H1 (cell line): Measurements from ENCODE around the gene ARHGAP10. TPM values are rescaled to one million over a fixed set of nuclear protein-coding genes. Genes with fewer than 3 reads are reported as not detected.

Source experiments
- CTCF ChIA-PET: fragments of 300-600 bp; sonication (Branson Sonifier 250); formaldehyde crosslinking; loops from one replicate; lab custom pipeline; 2021; ENCODE audit not compliant: partially characterized antibody; lab: Charles Lee
- POLR2A ChIA-PET: fragments of 300-600 bp; sonication (Branson Sonifier 250); formaldehyde crosslinking; loops from one replicate; lab custom pipeline; 2021; ENCODE audit warnings: inconsistent platforms; ENCODE audit not compliant: partially characterized antibody; lab: Charles Lee
- DNase-seq, 2 experiments: peaks; one replicate each; pipeline versions ENCODE4 v3.0.0 to v3.0.0-alpha.2; 2010 to 2022; ENCODE audit warnings: low spot score in 2 of 2, low read depth in 1 of 2, mixed read lengths in 1 of 2
- FAIRE-seq: peaks from 2 replicates; lab custom pipeline; 2011; peaks lifted over from hg19 to GRCh38; lab: Jason Lieb, UNC
- H2AFZ ChIP-seq: 2 replicates; pipeline ENCODE4 v1.8.1; 2012; ENCODE audit warnings: low read length, inconsistent platforms
- H2AK5ac ChIP-seq: 2 replicates; pipeline ENCODE4 v1.6.1; 2013; ENCODE audit warnings: low read depth, low read length
- H2BK120ac ChIP-seq: replicated peaks from 2 replicates; pipeline ENCODE3; 2013; ENCODE audit warnings: low read depth, low read length, inconsistent platforms
- H2BK12ac ChIP-seq: 2 replicates; pipeline ENCODE4 v1.6.1; 2013; ENCODE audit warnings: low read depth, low read length
- H2BK15ac ChIP-seq: 2 replicates; pipeline ENCODE4 v1.6.1; 2013; ENCODE audit warnings: low read length
- H2BK20ac ChIP-seq: 2 replicates; pipeline ENCODE4 v1.6.1; 2013; ENCODE audit warnings: low read length
- H2BK5ac ChIP-seq: 2 replicates; pipeline ENCODE4 v1.6.1; 2013; ENCODE audit warnings: low read depth, low read length
- H3K14ac ChIP-seq: 2 replicates; pipeline ENCODE4 v1.6.1; 2013; ENCODE audit warnings: inconsistent platforms; ENCODE audit not compliant: insufficient read length
- H3K18ac ChIP-seq: 2 replicates; pipeline ENCODE4 v1.6.1; 2013; ENCODE audit warnings: low read length; ENCODE audit errors: extremely low read depth
- H3K23ac ChIP-seq: 2 replicates; pipeline ENCODE4 v1.6.1; 2013; ENCODE audit warnings: inconsistent platforms; ENCODE audit not compliant: insufficient read length
- H3K23me2 ChIP-seq: 2 replicates; pipeline ENCODE4 v1.6.1; 2013; ENCODE audit warnings: low read depth, low read length
- H3K27ac ChIP-seq: 2 replicates; pipeline ENCODE4 v1.6.1; 2011; ENCODE audit warnings: low read depth, low read length, inconsistent platforms
- H3K27me3 ChIP-seq, 4 experiments: replicated peaks in 1 of 4; 1 replicate in 1 of 4; 2 replicates in 3 of 4; pipeline versions ENCODE4 v1.6.1 to v1.8.1; 2011 to 2013; ENCODE audit warnings: low read length in 3 of 4, mild to moderate bottlenecking in 3 of 4, inconsistent platforms in 2 of 4, mixed read lengths in 2 of 4, moderate library complexity in 1 of 4; ENCODE audit not compliant: control insufficient read depth in 3 of 4, insufficient read depth in 3 of 4; ENCODE audit errors: extremely low read depth in 1 of 4
- H3K36me3 ChIP-seq, 4 experiments: 2 replicates each; pipeline versions ENCODE4 v1.6.1 to v1.8.1; 2011 to 2013; ENCODE audit warnings: mild to moderate bottlenecking in 4 of 4, low read length in 3 of 4, moderate library complexity in 2 of 4, control low read depth in 1 of 4, inconsistent platforms in 1 of 4; ENCODE audit not compliant: insufficient read depth in 4 of 4, control insufficient read depth in 2 of 4
- H3K4ac ChIP-seq: replicated peaks from 2 replicates; pipeline ENCODE3; 2013; ENCODE audit warnings: low read length, low read depth, mixed read lengths, inconsistent platforms; ENCODE audit not compliant: insufficient read length
- H3K4me1 ChIP-seq, 4 experiments: replicated peaks in 1 of 4; 1 replicate in 1 of 4; 2 replicates in 3 of 4; pipeline versions ENCODE4 v1.6.1 to v1.8.1; 2011 to 2013; ENCODE audit warnings: low read length in 3 of 4, inconsistent platforms in 2 of 4, mixed read lengths in 1 of 4; ENCODE audit not compliant: insufficient read depth in 4 of 4, control insufficient read depth in 3 of 4
- H3K4me2 ChIP-seq, 2 experiments: 2 replicates each; pipeline versions ENCODE4 v1.6.1 to v1.8.1; 2011 to 2013; ENCODE audit warnings: low read depth in 2 of 2, low read length in 2 of 2, control low read depth in 1 of 2, inconsistent platforms in 1 of 2, mild to moderate bottlenecking in 1 of 2; ENCODE audit not compliant: insufficient read depth in 1 of 2
- H3K4me3 ChIP-seq, 4 experiments: fragments of 200-600, 300-600 bp in 1 of 4; sonication (generic), shearing (Covaris generic), sonication (Bioruptor Twin) in 1 of 4; 2 replicates each; pipeline versions ENCODE4 v1.5.1 to v1.8.1; 2011 to 2016; ENCODE audit warnings: low read length in 4 of 4, low read depth in 3 of 4, control low read depth in 2 of 4, inconsistent platforms in 2 of 4, mild to moderate bottlenecking in 2 of 4, mixed read lengths in 1 of 4, moderate library complexity in 1 of 4; ENCODE audit not compliant: insufficient read depth in 2 of 4; ENCODE audit errors: extremely low read depth in 1 of 4
- H3K56ac ChIP-seq: replicated peaks from 2 replicates; pipeline ENCODE3; 2013; ENCODE audit warnings: low read depth, mild to moderate bottlenecking, mixed read lengths, low read length, inconsistent platforms; ENCODE audit not compliant: insufficient read length
- H3K79me1 ChIP-seq: 2 replicates; pipeline ENCODE4 v1.6.1; 2013; ENCODE audit warnings: low read depth, low read length, control low read depth
- H3K79me2 ChIP-seq, 2 experiments: 2 replicates each; pipeline versions ENCODE4 v1.6.1 to v1.8.1; 2012 to 2013; ENCODE audit warnings: low read length in 2 of 2, mild to moderate bottlenecking in 2 of 2, inconsistent platforms in 1 of 2; ENCODE audit not compliant: insufficient read depth in 2 of 2, control insufficient read depth in 1 of 2
- H3K9ac ChIP-seq, 4 experiments: replicated peaks in 1 of 4; 1 replicate in 1 of 4; 2 replicates in 3 of 4; pipeline versions ENCODE4 v1.6.1 to v1.8.1; 2011 to 2013; ENCODE audit warnings: low read depth in 3 of 4, low read length in 3 of 4, control low read depth in 2 of 4, mild to moderate bottlenecking in 2 of 4, moderate library complexity in 2 of 4, inconsistent platforms in 1 of 4; ENCODE audit errors: extremely low read depth in 1 of 4
- H3K9me3 ChIP-seq, 2 experiments: 2 replicates each; pipeline versions ENCODE4 v1.6.1 to v1.8.1; 2012 to 2013; ENCODE audit warnings: mild to moderate bottlenecking in 2 of 2, moderate library complexity in 2 of 2, control low read depth in 1 of 2, inconsistent platforms in 1 of 2, low read depth in 1 of 2, low read length in 1 of 2, mixed read lengths in 1 of 2; ENCODE audit not compliant: insufficient read depth in 2 of 2
- H4K20me1 ChIP-seq, 2 experiments: replicated peaks in 1 of 2; 2 replicates each; pipeline versions ENCODE3 to v1.8.1; 2011 to 2013; ENCODE audit warnings: inconsistent platforms in 2 of 2, low read length in 2 of 2, mild to moderate bottlenecking in 1 of 2; ENCODE audit not compliant: insufficient read depth in 2 of 2, control insufficient read depth in 1 of 2
- H4K5ac ChIP-seq: 2 replicates; pipeline ENCODE4 v1.6.1; 2013; ENCODE audit warnings: low read length, low read depth, mixed read lengths, inconsistent platforms; ENCODE audit not compliant: insufficient read length
- H4K8ac ChIP-seq: 2 replicates; pipeline ENCODE4 v1.8.0; 2013; ENCODE audit warnings: mild to moderate bottlenecking, moderate library complexity, low read length, inconsistent platforms; ENCODE audit not compliant: insufficient read depth; ENCODE audit errors: extremely low read depth
- H4K91ac ChIP-seq: replicated peaks from 2 replicates; pipeline ENCODE3; 2013; ENCODE audit warnings: low read length, mixed read lengths, inconsistent platforms; ENCODE audit not compliant: insufficient read length
- BRCA1 ChIP-seq: IDR thresholded peaks from 2 replicates; pipeline ENCODE4 v1.6.1; 2012; ENCODE audit warnings: low read depth, low read length, improper control_type of control experiment
- CEBPB ChIP-seq: IDR thresholded peaks from 2 replicates; pipeline ENCODE4 v1.6.1; 2012; ENCODE audit warnings: low read depth, low read length
- GTF2F1 ChIP-seq: IDR thresholded peaks from 2 replicates; pipeline ENCODE4 v1.6.1; 2012; ENCODE audit warnings: low read depth, low read length, improper control_type of control experiment, borderline replicate concordance
- HDAC6 ChIP-seq: IDR thresholded peaks from one replicate; pipeline ENCODE4 v1.7.1; 2012; ENCODE audit warnings: low read depth, mild to moderate bottlenecking, inconsistent platforms, low read length, moderate library complexity
- JUND ChIP-seq: IDR thresholded peaks from 2 replicates; pipeline ENCODE4 v1.6.1; 2011; ENCODE audit warnings: mild to moderate bottlenecking, improper control_type of control experiment, low read length
- KDM1A ChIP-seq: fragments of 200-600, 300-600 bp; sonication (generic); IDR thresholded peaks from 2 replicates; pipeline ENCODE4 v1.7.1; 2016; ENCODE audit warnings: mild to moderate bottlenecking, low read length, borderline replicate concordance
- KDM5A ChIP-seq: fragments of 200-600 bp; IDR thresholded peaks from 2 replicates; pipeline ENCODE4 v1.7.1; 2012; ENCODE audit warnings: mild to moderate bottlenecking, low read length, inconsistent platforms, mixed read lengths
- NANOG ChIP-seq: IDR thresholded peaks from 2 replicates; pipeline ENCODE4 v1.6.1; 2011; ENCODE audit warnings: low read length, low read depth, mild to moderate bottlenecking, inconsistent platforms; ENCODE audit not compliant: insufficient read depth, poor library complexity, severe bottlenecking
- POU5F1 ChIP-seq: IDR thresholded peaks from 2 replicates; pipeline ENCODE4 v1.6.1; 2011; ENCODE audit warnings: low read depth, mild to moderate bottlenecking, low read length, moderate library complexity
- SIN3A ChIP-seq, 2 experiments: IDR thresholded peaks in 1 of 2; conservative IDR thresholded peaks in 1 of 2; 2 replicates each; pipeline ENCODE4 v1.6.1; 2011 to 2012; ENCODE audit warnings: low read length in 2 of 2, improper control_type of control experiment in 1 of 2, low read depth in 1 of 2, mild to moderate bottlenecking in 1 of 2
- SP2 ChIP-seq: IDR thresholded peaks from 2 replicates; pipeline ENCODE4 v1.6.1; 2012; ENCODE audit warnings: mild to moderate bottlenecking, low read length, inconsistent platforms
- polyA plus RNA-seq, 7 experiments: library from polyadenylated mRNA; depleted of rRNA in 3 of 7; stranded (reverse) in 5 of 7; unstranded in 2 of 7; fragments of >200 nt in 5 of 7; fragments of 200-250 nt in 2 of 7; gene quantifications; 1 replicate in 5 of 7; 2 replicates in 1 of 7; 4 replicates in 1 of 7; pipeline versions ENCODE4 v1.2.1 to v1.2.3, GENCODE V29; 2011 to 2013; ENCODE audit warnings: missing spikeins in 2 of 7, mixed read lengths in 2 of 7
- total RNA-seq: library from RNA; stranded (reverse); fragmentation: NEBNext Ultra II Directional; extraction: Animal tissue kit (Norgen Biotek cat#: 25700); gene quantifications from 2 replicates; pipeline ENCODE4 v1.2.1, GENCODE V29; 2021
- TF ChIP-seq, protein P1 (sequence below): IDR thresholded peaks from 2 replicates; pipeline ENCODE4 v1.6.1; 2012; ENCODE audit warnings: inconsistent platforms
- TF ChIP-seq, protein P2 (sequence below): IDR thresholded peaks from 2 replicates; pipeline ENCODE4 v1.6.1; 2011; ENCODE audit warnings: low read depth, mild to moderate bottlenecking, low read length; ENCODE audit not compliant: insufficient read depth

ARHGAP10 gene
- total and polyA plus RNA-seq, 2 of the 8 experiments (the other 6 are each of a cell fraction or from before 2014, with no cell fraction given), result 3.7 to 6.1 TPM

DNA sequence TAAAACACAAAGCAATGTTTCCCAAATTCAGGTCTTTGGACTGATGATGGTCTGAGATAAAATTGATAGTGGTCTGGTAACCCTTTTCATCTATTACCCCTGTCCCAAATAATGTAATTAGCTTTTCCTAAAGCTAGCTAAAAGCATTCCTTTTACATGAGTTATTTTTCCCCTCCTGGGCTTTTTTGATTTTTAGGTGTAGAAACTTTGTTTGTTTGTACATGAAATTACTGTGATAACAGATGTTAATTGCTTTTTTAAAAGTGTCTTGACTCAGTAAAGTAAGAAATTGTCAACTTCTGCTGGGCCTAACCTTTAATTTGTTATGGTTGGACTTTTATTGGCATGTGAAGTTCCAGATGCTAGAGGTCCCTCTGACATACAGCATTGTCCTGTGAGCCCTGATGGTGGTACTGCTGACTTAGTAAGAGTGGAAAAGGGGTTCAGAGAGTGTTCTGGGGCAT is 145.5 kb downstream of the ARHGAP10 start:
- H3K9me3 ChIP-seq, result no peaks in the 10 kb centered on the region
- no peak overlapping the region for H2AK5ac ChIP-seq
- H3K36me3 ChIP-seq, result no peaks in the 10 kb centered on the region
- H2BK20ac ChIP-seq, result no peak overlapping the region
- no peaks in the 10 kb centered on the region for H4K20me1 ChIP-seq
- H3K79me1 ChIP-seq, result no peaks in the 10 kb centered on the region
- H2BK12ac ChIP-seq, result no peak overlapping the region
- H3K4me1 ChIP-seq, result no peaks in the 10 kb centered on the region
- no peak overlapping the region for H3K27ac ChIP-seq
- FAIRE-seq (no peak), DNase-seq (no peak)
- H3K27me3 ChIP-seq, result no peaks in the 10 kb centered on the region
- no peak overlapping the region for H3K23ac ChIP-seq
- H2AFZ ChIP-seq, result no peak overlapping the region
- H2BK120ac ChIP-seq, result no peak overlapping the region
- H3K9ac ChIP-seq, result no peak overlapping the region
- H3K14ac ChIP-seq, result no peak overlapping the region
- H4K5ac ChIP-seq, result no peak overlapping the region
- ChIA-PET CTCF (interaction anchor here (1.3 kb wide), 1 partner anchor 10 kb away, joined by 7 read pairs; no protein-coding TSS in a partner anchor), POLR2A (no interaction called here)
- H2BK5ac ChIP-seq, result no peak overlapping the region
- H2BK15ac ChIP-seq, result no peak overlapping the region
- TF ChIP-seq, protein P1, sequence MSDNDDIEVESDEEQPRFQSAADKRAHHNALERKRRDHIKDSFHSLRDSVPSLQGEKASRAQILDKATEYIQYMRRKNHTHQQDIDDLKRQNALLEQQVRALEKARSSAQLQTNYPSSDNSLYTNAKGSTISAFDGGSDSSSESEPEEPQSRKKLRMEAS, result no peak
- TF ChIP-seq SP2, result no peak
- TF ChIP-seq SIN3A (conservative IDR thresholded peaks at IDR 0.05 in 1 of 2, IDR thresholded peaks at IDR 0.05 in 1 of 2; ENCODE audit: low read depth in 1 of 2, low read length in 2 of 2), result no peak
- TF ChIP-seq NANOG, result no peak
- TF ChIP-seq POU5F1, result no peak
- no peak for TF ChIP-seq JUND
- no peak for TF ChIP-seq HDAC6
- TF ChIP-seq KDM5A, result no peak
- no peak for TF ChIP-seq BRCA1
- TF ChIP-seq, protein P2, sequence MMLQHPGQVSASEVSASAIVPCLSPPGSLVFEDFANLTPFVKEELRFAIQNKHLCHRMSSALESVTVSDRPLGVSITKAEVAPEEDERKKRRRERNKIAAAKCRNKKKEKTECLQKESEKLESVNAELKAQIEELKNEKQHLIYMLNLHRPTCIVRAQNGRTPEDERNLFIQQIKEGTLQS, result no peak
- TF ChIP-seq KDM1A, result no peak
- no peak for TF ChIP-seq GTF2F1
- no peak for TF ChIP-seq CEBPB
- no peak overlapping the region for H3K4ac ChIP-seq
- no peak overlapping the region for H3K4me2 ChIP-seq
- H4K8ac ChIP-seq, result no peak overlapping the region
- H3K18ac ChIP-seq, result no peak overlapping the region
- H3K56ac ChIP-seq, result no peak overlapping the region
- no peak overlapping the region for H4K91ac ChIP-seq
- no peaks in the 10 kb centered on the region for H3K79me2 ChIP-seq
- H3K23me2 ChIP-seq, result no peaks in the 10 kb centered on the region
- no peak overlapping the region for H3K4me3 ChIP-seq
